ENCODE results near the gene AMPD3.
A peak's percentile ranks its signal among the peaks of the same experiment; 100 is the strongest.

AMPD3 gene
- long read RNA-seq, donor 1, partial matches to known transcripts: 0 of 1 reads
- long read RNA-seq, donor 1, other reads (novel, unspliced or antisense): 0 of 1 reads
- long read RNA-seq, donor 2, partial matches to known transcripts: 0 of 1 reads
- long read RNA-seq, donor 2, other reads (novel, unspliced or antisense): 0 of 1 reads
- long read RNA-seq, donor 3, partial matches to known transcripts: 0 of 1 reads
- long read RNA-seq, donor 3, other reads (novel, unspliced or antisense): 0 of 1 reads
- long read RNA-seq, donor 4: 0 reads
- long read RNA-seq, donor 5, partial matches to known transcripts: 46 of 46 reads
- long read RNA-seq, donor 5, other reads (novel, unspliced or antisense): 0 of 46 reads
- long read RNA-seq, donor 6, partial matches to known transcripts: 0 of 18 reads
- long read RNA-seq, donor 6, other reads (novel, unspliced or antisense): 18 of 18 reads
- long read RNA-seq, donor 7: 0 reads
- long read RNA-seq, donor 8: 0 reads

- peak; percentile 45 for DNase-seq
Measured at GRCh38 chr11:10454878-10455631, at the start of gene AMPD3. AMPD3 (plus strand) TSS chr11:10455264; CDS start chr11:10461520, 6,256 bp downstream.

GRCh38 chr11:10405865-10406592, 49.0 kb upstream of the AMPD3 start:
- DNase-seq: peak; percentile 22

GRCh38 chr11:10407055-10407454, 48.0 kb upstream of the AMPD3 start:
- DNase-seq: no peak

- no peak for DNase-seq
Measured at GRCh38 chr11:10407749-10408685, 47.0 kb upstream of the AMPD3 start.

- no peak for DNase-seq
Measured at GRCh38 chr11:10409207-10409661, 45.8 kb upstream of the AMPD3 start.

- DNase-seq: no peak
Measured at GRCh38 chr11:10410106-10410843, 44.8 kb upstream of the AMPD3 start.

GRCh38 chr11:10410844-10411200, 44.2 kb upstream of the AMPD3 start:
- no peak for DNase-seq

- DNase-seq: no peak
Measured at GRCh38 chr11:10412266-10412665, 42.8 kb upstream of the AMPD3 start.

- no peak for DNase-seq
Measured at GRCh38 chr11:10413268-10413667, 41.8 kb upstream of the AMPD3 start.

- DNase-seq: no peak
Measured at GRCh38 chr11:10414181-10414580, 40.9 kb upstream of the AMPD3 start.

- no peak for DNase-seq
Measured at GRCh38 chr11:10414659-10415058, 40.4 kb upstream of the AMPD3 start.

GRCh38 chr11:10415817-10416392, 39.2 kb upstream of the AMPD3 start:
- no peak for DNase-seq

- no peak for DNase-seq
Measured at GRCh38 chr11:10418259-10418949, 36.7 kb upstream of the AMPD3 start.

- no peak for DNase-seq
Measured at GRCh38 chr11:10418950-10419310, 36.1 kb upstream of the AMPD3 start.

- DNase-seq: no peak
Measured at GRCh38 chr11:10426475-10426874, 28.6 kb upstream of the AMPD3 start.

GRCh38 chr11:10428453-10428852, 26.6 kb upstream of the AMPD3 start:
- no peak for DNase-seq

GRCh38 chr11:10429526-10429925, 25.5 kb upstream of the AMPD3 start:
- no peak for DNase-seq

- DNase-seq: no peak
Measured at GRCh38 chr11:10432493-10432892, 22.6 kb upstream of the AMPD3 start.

GRCh38 chr11:10432971-10433370, 22.1 kb upstream of the AMPD3 start:
- DNase-seq: no peak

GRCh38 chr11:10436224-10436623, 18.8 kb upstream of the AMPD3 start:
- no peak for DNase-seq

Measured in right kidney (tissue), 9 donors.